Measurements from ENCODE around the gene GPR135.

- TF ChIP-seq, protein P1, sequence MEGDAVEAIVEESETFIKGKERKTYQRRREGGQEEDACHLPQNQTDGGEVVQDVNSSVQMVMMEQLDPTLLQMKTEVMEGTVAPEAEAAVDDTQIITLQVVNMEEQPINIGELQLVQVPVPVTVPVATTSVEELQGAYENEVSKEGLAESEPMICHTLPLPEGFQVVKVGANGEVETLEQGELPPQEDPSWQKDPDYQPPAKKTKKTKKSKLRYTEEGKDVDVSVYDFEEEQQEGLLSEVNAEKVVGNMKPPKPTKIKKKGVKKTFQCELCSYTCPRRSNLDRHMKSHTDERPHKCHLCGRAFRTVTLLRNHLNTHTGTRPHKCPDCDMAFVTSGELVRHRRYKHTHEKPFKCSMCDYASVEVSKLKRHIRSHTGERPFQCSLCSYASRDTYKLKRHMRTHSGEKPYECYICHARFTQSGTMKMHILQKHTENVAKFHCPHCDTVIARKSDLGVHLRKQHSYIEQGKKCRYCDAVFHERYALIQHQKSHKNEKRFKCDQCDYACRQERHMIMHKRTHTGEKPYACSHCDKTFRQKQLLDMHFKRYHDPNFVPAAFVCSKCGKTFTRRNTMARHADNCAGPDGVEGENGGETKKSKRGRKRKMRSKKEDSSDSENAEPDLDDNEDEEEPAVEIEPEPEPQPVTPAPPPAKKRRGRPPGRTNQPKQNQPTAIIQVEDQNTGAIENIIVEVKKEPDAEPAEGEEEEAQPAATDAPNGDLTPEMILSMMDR (conservative IDR thresholded peaks at IDR 0.05; ENCODE audit: low read depth, low read length), result no peak
- no peak for TF ChIP-seq EZH2 (IDR thresholded peaks at IDR 0.05; ENCODE audit: borderline replicate concordance, low read depth, low read length, poor library complexity, severe bottlenecking)
These were observed 42.5 kb upstream of the GPR135 start for GRCh38 chr14:59507752-59508103.

All from A673 (cell line).